GM12892 (cell line): ENCODE measurements around the gene SLC35B1.

ENCODE experiments used
- POLR2A ChIP-seq: IDR thresholded peaks from 2 replicates; pipeline ENCODE4 v1.6.1; 2011; ENCODE audit warnings: low read depth, low read length, control low read depth
- POLR2AphosphoS5 ChIP-seq: IDR thresholded peaks from 2 replicates; pipeline ENCODE4 v1.6.1; 2011; ENCODE audit warnings: low read depth, low read length, control low read depth
- TAF1 ChIP-seq: IDR thresholded peaks from 2 replicates; pipeline ENCODE4 v1.6.1; 2011; ENCODE audit warnings: low read depth, mild to moderate bottlenecking, control low read depth, low read length, borderline replicate concordance

GRCh38 chr17:49699966-49700575, 7.7 kb downstream of the SLC35B1 start:
- TF ChIP-seq TAF1 (no peak), POLR2AphosphoS5 (no peak), POLR2A (no peak; the same call in 1 of the 2 replicates)
